Suppressor macrophage (primary cell): Measurements from ENCODE around the gene URI1.
A peak's percentile ranks its signal among the peaks of the same experiment; 100 is the strongest.
"Not testable (repeated sequence)": the region's sequence is repeated elsewhere in the genome, so short reads cannot be mapped to it uniquely, and the experiment has no call there.

Source experiments
- DNase-seq, 4 experiments: peaks; one replicate each; pipeline ENCODE4 v3.0.0-alpha.2; 2020 to 2022

Gene URI1

GRCh38 chr19:29942404-29943261 lies 594 bp downstream of the URI1 start:
- peak; percentile 59 to 86 (median 71) for DNase-seq

- DNase-seq, result no peak
Measured at GRCh38 chr19:29943615-29944014, 1.6 kb downstream of the URI1 start.

- DNase-seq, result no peak
Measured at GRCh38 chr19:29944390-29945012, 2.5 kb downstream of the URI1 start.

GRCh38 chr19:29945017-29945416 lies 3.0 kb downstream of the URI1 start:
- no peak for DNase-seq

- no peak for DNase-seq
Measured at GRCh38 chr19:29945433-29945832, 3.4 kb downstream of the URI1 start.

GRCh38 chr19:29946645-29947044 lies 4.6 kb downstream of the URI1 start:
- no peak for DNase-seq

GRCh38 chr19:29947871-29948270 lies 5.8 kb downstream of the URI1 start:
- DNase-seq, result no peak

- not testable (repeated sequence) for DNase-seq
Measured at GRCh38 chr19:29948759-29949470, 6.9 kb downstream of the URI1 start.

GRCh38 chr19:29952177-29952576 lies 10.1 kb downstream of the URI1 start:
- no peak for DNase-seq

- DNase-seq, result peak in 2 of 4 experiments; percentile 27 to 33
Measured at GRCh38 chr19:29952646-29953045, 10.6 kb downstream of the URI1 start.

- DNase-seq, result no peak
Measured at GRCh38 chr19:29953352-29954247, 11.6 kb downstream of the URI1 start.

- no peak for DNase-seq
Measured at GRCh38 chr19:29956855-29957254, 14.8 kb downstream of the URI1 start.

- no peak for DNase-seq
Measured at GRCh38 chr19:29961311-29961710, 19.3 kb downstream of the URI1 start.

GRCh38 chr19:29962793-29963192 lies 20.8 kb downstream of the URI1 start:
- no peak for DNase-seq

- DNase-seq, result no peak
Measured at GRCh38 chr19:29963576-29963975, 21.5 kb downstream of the URI1 start.

GRCh38 chr19:29964171-29964570 lies 22.1 kb downstream of the URI1 start:
- DNase-seq, result no peak

GRCh38 chr19:29965492-29965891 lies 23.5 kb downstream of the URI1 start:
- no peak for DNase-seq

GRCh38 chr19:29966142-29966541 lies 24.1 kb downstream of the URI1 start:
- not testable (repeated sequence) for DNase-seq

- DNase-seq, result peak in 2 of 4 experiments; percentile 22 to 30
Measured at GRCh38 chr19:29966588-29967249, 24.7 kb downstream of the URI1 start.

- peak; percentile 17 to 73 (median 36) for DNase-seq
Measured at GRCh38 chr19:29967623-29968022, 25.6 kb downstream of the URI1 start.

GRCh38 chr19:29969891-29970290 lies 27.9 kb downstream of the URI1 start:
- no peak for DNase-seq

GRCh38 chr19:29971002-29971401 lies 29.0 kb downstream of the URI1 start:
- no peak for DNase-seq
